NB4 (cell line): ENCODE measurements around the gene RBCK1.
"Not testable (repeated sequence)": the region's sequence is repeated elsewhere in the genome, so short reads cannot be mapped to it uniquely, and the experiment has no call there.

Source experiments
- DNase-seq: peaks from one replicate; pipeline ENCODE4 v3.0.0; 2010; ENCODE audit warnings: low read depth
- H3K4me3 ChIP-seq: one replicate; pipeline ENCODE4 v1.5.1; 2011; ENCODE audit warnings: mild to moderate bottlenecking, low read depth, low read length, moderate library complexity
- MYC ChIP-seq: IDR thresholded peaks from 2 replicates; pipeline ENCODE4 v1.6.1; 2011; ENCODE audit warnings: low read depth, low read length
- POLR2A ChIP-seq: IDR thresholded peaks from 2 replicates; pipeline ENCODE4 v1.6.1; 2011; ENCODE audit warnings: mild to moderate bottlenecking; ENCODE audit not compliant: insufficient read length; ENCODE audit errors: extremely low read depth
- TF ChIP-seq, protein P1 (sequence below): IDR thresholded peaks from one replicate; pipeline ENCODE4 v1.5.1; 2012; ENCODE audit warnings: low read depth, low read length
- TF ChIP-seq, protein P2 (sequence below): IDR thresholded peaks from 2 replicates; pipeline ENCODE4 v1.6.1; 2011; ENCODE audit warnings: low read depth, low read length

The RBCK1 gene

DNA sequence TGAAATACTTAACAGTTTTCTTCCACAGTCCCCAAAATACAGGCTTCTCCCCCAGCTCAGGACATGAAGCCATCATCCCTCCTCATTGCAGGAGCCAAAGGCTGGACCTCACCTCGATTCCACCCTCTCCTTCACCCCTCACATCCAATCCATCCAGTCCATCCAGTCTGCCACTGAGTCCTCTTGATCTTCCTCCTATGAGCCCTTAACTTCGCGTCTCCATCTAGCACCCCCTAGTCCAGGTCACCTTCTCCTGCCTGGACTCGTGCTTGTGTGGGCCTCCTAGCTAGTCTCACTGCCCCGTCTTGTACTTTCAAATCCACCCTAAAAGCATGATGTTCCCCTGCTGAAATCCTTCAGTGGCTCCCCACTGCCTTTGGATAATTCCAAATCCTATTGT, 24.2 kb upstream of the RBCK1 start:
- no peak overlapping the region for H3K4me3 ChIP-seq
- DNase-seq: no peak
- TF ChIP-seq POLR2A: no peak
- TF ChIP-seq, protein P1, sequence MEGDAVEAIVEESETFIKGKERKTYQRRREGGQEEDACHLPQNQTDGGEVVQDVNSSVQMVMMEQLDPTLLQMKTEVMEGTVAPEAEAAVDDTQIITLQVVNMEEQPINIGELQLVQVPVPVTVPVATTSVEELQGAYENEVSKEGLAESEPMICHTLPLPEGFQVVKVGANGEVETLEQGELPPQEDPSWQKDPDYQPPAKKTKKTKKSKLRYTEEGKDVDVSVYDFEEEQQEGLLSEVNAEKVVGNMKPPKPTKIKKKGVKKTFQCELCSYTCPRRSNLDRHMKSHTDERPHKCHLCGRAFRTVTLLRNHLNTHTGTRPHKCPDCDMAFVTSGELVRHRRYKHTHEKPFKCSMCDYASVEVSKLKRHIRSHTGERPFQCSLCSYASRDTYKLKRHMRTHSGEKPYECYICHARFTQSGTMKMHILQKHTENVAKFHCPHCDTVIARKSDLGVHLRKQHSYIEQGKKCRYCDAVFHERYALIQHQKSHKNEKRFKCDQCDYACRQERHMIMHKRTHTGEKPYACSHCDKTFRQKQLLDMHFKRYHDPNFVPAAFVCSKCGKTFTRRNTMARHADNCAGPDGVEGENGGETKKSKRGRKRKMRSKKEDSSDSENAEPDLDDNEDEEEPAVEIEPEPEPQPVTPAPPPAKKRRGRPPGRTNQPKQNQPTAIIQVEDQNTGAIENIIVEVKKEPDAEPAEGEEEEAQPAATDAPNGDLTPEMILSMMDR: no peak
- TF ChIP-seq MYC: no peak
- TF ChIP-seq, protein P2, sequence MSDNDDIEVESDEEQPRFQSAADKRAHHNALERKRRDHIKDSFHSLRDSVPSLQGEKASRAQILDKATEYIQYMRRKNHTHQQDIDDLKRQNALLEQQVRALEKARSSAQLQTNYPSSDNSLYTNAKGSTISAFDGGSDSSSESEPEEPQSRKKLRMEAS: no peak

DNA sequence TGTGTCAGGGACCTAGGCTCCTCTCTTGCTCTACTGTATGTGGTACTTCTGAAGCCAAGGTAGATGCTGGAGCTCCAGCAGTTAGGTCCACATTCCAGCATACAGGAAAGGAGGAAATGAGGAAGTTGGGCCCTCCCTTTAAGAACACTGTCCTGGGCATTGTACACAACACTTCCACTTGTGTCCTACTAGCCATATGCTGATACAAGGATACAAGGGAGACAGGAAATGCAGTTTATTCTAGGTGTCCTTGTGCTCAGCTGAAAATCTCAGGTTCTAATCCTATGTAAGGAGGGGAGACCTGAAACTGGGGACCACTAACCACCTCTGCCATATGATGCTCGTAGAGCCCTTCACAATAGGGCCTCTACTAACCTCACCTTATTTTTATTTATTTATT, 23.4 kb upstream of the RBCK1 start:
- no peak for DNase-seq
- TF ChIP-seq, protein P1: no peak
- no peak for TF ChIP-seq MYC
- TF ChIP-seq POLR2A: no peak
- TF ChIP-seq, protein P2: no peak
- H3K4me3 ChIP-seq: no peak overlapping the region

DNA sequence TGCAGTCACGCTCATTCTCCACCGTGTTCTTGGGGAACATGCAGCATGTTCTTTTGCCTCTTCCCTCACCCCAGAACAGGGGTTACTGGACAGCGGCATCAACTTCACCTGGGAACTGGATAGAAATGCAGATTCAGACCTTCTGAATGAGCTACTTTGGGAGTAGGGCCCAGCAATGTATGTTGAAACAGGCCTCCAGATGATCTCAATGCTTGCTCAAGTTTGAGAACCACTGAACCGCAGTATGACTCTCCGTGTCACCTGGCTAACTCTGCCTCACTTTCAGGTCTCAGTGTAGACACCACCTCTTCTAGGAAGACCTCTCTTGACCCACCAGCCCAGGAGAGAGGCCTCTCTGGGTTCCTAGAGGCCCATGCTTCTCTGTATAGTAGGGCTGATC, 22.7 kb upstream of the RBCK1 start:
- DNase-seq: no peak
- H3K4me3 ChIP-seq: no peak overlapping the region
- no peak for TF ChIP-seq MYC
- TF ChIP-seq POLR2A: no peak
- TF ChIP-seq, protein P2: no peak
- TF ChIP-seq, protein P1: no peak

DNA sequence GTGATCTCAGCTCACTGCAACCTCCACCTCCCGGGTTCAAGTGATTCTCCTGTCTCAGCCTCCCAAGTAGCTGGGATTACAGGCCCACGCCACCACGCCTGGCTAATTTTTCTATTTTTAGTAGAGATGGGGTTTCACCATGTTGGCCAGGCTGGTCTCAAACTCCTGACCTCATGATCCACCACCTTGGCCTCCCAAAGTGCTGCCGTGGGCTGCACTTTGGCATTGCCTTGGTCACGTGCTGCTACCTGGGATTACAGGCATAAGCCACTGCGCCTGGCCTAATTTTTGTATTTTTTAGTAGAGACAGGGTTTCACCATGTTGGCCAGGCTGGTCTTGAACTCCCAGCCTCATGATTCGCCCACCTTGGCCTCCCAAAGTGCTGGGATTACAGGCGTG, 21.5 kb upstream of the RBCK1 start:
- H3K4me3 ChIP-seq, DNase-seq: not testable (repeated sequence)

DNA sequence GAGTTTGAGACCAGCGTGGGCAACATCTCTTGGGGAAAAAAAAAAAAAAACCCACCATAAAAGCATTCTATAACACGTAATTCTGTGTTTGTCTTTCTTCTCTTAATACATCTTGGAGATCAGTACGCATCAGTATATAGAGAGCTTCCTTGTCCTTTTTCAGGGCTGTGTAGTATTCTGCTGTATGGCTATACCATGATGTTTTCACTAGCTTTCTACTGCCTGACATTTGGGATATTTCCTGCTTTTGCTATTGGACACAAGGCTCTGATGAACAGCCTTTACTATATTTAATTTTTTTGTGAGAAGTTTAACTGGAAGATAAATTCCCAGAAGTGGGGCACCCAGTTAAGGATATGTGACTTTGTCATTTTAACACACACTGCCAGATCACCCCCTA, 20.6 kb upstream of the RBCK1 start:
- DNase-seq: no peak
- H3K4me3 ChIP-seq: no peak overlapping the region
- no peak for TF ChIP-seq MYC
- TF ChIP-seq, protein P2: no peak
- TF ChIP-seq POLR2A: no peak
- TF ChIP-seq, protein P1: no peak

DNA sequence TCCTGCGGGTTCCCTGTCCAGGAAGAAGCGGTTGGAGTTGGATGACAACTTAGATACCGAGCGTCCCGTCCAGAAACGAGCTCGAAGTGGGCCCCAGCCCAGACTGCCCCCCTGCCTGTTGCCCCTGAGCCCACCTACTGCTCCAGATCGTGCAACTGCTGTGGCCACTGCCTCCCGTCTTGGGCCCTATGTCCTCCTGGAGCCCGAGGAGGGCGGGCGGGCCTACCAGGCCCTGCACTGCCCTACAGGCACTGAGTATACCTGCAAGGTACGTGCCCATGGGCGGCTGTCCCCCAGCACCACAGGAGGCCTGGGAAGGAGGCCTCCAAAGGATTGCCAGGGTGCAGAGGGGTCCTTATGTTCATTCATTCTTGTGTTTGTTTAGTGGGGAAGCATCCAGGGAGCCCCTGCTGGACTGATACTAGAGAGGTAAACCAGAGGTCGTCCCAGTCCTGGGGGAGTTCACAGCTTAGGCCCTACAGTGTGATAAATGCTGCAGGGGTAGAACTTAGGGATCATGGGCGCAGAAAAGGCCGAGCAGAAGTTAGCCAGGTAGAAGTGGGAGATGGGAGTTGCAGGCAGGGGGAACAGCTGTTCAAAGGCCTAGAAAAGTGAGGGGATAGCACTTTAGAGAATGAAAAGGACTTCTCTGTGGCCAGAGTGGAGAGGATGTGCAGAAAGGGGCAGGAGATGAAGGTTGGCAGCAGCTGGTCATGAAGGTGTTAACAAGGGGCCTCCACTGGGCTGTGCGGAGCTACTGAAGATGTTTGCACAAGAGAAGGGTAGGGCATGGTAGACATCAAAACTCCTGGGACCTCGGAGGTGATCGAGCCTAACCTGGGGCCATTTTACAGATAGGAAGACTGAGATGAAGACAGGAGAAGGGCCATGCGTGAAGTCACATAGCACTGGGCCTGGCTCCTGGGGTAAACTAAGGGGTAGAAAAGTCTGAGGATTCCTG, 19.8 kb upstream of the RBCK1 start:
- no peak overlapping the region for H3K4me3 ChIP-seq
- TF ChIP-seq, protein P1: no peak
- TF ChIP-seq MYC (no peak), POLR2A (no peak)
- TF ChIP-seq, protein P2: no peak
- DNase-seq: no peak
